Stimulated activated CD4-positive, alpha-beta T cell treated with anti-CD3 and anti-CD28 coated beads, TNF-alpha, amount 100 ng/mL, for 1 hour (primary cell): ENCODE results near the gene DLG2.
"Not testable (repeated sequence)": the region's sequence is repeated elsewhere in the genome, so short reads cannot be mapped to it uniquely, and the experiment has no call there.

Experiments used
- DNase-seq, 3 donors: peaks; one replicate each; pipeline ENCODE4 v3.0.0-alpha.2; 2020; ENCODE audit warnings: low read depth in 3 of 3, low spot score in 1 of 3

Gene DLG2

DNA sequence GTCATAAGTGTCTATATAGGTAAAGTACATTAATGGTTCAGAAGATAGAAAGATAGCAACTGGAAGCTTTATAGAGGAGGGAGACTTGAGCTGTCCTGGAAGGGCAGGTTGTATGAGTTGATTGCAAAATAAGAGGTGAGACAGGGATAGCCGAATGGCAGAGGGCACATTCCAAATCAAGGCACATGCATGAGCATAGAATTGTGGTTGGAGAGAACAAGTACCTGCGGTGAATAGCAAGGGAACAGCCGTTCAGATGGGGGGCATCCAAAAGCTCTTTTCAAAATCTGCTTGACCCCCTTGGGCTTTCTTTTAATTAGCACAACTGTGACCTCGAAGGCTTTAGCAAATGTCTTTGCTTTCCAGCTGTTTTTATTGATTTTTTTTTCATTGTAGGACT lies 1868.0 kb downstream of the DLG2 start:
- DNase-seq = no peak

DNA sequence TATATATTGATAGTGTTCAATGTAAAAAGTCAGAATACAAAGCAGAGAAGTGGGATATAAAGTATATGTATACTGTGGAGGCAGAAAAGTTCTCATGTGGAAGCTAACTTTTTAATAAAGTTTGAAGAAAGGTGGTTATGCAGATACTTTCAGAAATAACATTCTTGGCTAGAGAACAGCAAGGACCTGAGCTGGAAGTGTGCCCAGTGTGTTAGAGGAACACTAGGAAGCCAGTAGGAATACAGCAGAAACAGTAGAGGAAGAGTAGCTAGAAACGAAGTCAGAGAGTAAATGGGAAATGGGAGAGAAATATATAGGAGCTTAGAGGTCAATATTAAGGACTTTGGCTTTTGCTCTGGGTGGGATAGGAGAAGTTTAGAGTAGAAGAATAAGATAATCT lies 1876.1 kb downstream of the DLG2 start:
- DNase-seq = no peak

DNA sequence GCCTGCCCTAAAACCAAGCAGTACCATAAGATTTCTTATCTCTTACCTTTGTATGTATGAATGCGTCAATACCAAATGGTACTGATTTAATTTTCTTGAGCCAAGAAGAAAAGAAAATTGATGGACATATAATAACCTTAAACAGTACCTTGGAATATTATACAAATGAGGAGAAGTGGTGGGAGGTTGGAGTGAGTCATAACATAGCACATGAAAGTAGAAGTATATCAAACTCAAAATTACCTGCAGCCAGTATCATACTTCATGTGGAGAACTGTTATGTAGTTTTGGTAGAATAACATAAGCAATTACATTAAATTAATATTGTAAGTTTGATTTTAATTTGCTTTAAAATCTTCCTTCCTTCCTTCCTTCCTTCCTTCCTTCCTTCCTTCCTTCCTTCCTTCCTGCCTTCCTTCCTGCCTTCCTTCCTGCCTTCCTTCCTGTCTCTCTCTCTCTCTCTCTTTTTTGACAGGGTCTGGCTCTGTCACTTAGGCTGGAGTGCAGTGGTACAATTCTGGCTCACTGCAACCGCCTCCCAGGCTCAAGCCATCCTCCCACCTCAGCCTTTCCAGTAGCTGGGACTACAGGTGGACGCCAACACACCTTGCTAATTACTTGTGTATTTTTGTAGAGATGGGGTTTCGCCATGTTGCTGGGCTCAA lies 1880.1 kb downstream of the DLG2 start:
- DNase-seq = no peak

DNA sequence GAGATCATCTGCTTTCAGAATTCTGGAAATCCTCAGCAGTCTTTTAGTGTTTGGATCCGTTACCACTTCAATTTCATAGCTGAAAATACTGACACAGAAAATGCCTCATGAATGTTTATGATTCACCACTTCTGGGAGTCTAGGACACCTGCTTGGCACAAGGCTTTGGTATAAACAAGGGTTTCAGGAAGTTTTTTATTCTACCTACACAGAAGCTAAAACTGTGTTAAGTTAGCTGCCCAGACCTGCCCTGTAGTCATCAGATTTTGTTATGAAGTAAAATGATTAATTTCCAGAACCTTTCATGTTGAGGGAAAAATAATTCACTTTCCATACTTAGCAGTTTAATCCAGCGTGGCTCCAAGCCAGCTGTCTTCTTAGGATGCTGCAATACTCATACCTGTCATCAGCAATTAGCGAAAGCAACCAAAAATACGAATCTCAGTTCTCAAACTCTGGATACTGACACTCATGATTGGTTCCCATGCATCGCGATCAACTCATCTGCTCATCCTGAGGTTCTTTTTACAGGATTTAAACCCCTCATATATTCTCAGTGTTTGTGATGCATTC lies 1882.4 kb downstream of the DLG2 start:
- no peak for DNase-seq

DNA sequence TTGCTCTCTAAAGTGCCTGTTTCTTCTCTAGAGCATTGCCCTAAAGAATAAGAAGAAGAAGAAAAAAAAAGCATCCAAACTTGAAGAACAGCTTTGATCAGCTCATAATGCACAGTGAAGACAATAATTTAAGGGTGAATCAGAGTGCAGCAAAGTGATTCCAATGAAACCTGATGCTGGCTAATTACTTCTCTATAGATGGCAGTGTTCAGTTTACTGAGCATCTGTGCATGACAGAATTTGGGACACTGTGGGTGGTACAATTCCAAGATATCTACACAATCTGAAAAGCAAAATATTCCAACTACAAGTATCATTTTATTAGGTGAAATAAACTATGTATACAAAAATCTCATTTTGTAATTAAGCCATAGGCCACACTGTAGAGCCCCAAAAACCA lies 1890.5 kb downstream of the DLG2 start:
- DNase-seq = no peak

DNA sequence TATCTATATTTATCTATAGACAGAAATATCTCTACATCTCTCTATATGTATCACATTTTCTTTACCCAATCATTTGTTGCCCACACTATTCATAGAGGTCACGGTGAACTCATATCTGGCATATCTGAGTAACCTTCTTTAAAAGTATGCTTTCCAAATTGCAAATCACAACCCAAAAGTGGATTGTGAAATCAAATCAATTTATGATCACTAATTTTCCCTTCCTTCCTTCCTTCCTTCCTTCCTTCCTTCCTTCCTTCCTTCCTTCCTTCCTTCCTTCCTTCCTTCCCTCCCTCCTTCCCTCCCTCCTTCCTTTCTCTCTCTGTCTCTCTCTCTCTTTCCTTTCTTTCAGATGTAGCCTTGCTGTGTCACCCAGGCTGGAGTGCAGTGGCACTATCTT lies 1893.0 kb downstream of the DLG2 start:
- no peak for DNase-seq

DNA sequence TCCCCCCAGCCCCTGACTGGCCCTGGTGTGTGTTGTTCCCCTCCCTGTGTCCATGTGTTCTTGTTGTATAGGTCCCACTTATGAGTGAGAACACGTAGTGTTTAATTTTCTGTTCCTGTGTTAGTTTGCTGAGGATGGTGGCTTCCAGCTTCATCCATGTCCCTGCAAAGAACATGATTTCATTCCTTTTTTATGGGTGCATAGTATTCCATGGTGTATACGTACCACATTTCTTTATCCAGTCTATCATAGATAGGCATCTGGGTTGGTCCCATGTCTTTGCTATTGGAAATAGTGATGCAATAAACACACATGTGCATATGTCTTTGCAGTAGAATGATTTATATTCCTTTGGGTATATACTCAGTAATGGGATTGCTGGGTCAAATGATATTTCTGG lies 1895.9 kb downstream of the DLG2 start:
- not testable (repeated sequence) for DNase-seq

DNA sequence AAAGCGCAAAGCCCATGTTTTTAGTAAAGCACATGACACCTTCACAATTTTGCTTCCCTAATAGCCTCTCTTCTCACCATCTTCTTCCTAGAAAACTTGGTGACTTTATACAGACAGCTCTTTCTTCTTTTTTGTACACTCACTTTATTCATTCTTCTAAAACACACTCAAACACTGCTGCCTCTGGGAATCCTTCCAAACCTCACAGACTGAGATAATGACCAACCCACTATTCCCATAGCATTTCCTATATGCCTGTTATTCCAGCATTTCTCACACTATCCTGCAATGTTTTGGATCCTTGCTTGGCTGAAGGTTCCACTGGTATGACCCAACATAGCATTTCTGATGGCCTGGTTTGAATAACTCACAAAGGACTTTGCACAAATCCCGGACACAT lies 1898.9 kb downstream of the DLG2 start:
- DNase-seq = no peak

DNA sequence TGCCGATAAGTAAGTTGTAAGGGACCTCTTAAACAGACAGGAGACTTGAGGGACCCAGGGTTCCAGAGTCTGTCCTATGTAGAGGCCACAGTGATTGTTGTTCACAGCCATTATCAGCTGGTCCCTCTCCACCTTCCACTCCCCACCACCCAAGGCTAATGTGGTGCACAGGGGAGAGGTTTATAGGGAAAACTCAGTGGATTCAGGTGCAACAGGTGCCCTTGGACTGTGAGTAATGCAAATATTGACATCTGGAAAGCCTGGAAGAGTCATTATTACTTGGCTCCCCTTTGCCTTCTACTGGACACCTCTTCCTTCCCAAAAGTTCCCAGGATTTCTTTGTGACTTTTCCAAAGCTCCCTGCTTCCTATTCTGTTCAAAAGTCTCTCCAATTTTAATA lies 1899.9 kb downstream of the DLG2 start:
- no peak for DNase-seq

DNA sequence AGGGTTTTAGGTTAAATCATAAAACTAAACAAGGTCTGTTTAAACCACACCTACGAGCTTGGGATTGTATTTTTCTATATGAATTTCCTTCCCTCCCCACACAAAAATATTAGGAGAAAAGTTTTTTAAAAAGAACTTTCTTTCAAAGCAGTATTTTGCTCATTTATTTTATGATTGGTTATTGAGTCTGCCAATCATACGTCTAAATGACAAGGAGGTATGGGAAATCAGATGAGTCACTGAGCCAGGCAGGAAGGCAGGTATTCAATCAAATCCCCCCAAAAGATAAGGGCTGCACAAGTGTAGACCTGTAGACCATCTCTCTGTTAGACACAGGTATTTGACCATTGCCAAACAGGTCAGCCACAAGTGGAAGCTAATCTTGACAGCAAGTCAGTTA lies 1900.8 kb downstream of the DLG2 start:
- DNase-seq = no peak

DNA sequence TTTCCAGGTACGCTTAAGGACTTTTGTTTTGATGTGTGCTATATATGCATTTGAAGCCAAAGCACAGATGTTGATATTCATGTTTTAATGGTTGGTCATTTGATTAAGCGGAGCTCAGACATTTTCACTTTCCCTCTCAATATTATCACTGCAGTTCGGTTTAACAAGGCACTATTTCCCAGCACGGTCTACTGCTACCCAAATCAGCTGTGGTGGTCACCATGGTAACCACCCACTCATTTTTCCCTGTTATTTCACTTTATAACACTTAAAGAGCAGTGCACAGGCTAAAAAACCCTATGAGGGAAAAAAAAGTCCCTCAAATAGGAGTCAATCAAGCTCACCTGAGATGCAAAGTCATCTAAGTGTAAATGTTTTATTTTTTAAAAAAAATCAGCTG lies 1901.4 kb downstream of the DLG2 start:
- DNase-seq = no peak

DNA sequence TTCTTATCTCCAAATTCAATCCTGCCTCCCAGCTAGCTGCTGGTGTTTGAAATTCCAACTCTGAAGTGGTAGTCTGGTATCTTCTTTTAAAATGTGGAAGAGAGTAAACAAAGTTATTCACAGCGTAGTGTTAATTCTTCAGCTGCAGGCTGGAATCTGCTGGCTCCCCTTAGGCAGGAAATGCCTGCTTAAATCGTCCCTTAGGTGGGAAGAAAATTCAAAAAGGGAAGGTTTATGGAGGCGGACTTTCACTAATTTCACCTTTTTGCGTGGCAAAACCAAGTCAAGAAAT lies 1901.9 kb downstream of the DLG2 start:
- DNase-seq = no peak

DNA sequence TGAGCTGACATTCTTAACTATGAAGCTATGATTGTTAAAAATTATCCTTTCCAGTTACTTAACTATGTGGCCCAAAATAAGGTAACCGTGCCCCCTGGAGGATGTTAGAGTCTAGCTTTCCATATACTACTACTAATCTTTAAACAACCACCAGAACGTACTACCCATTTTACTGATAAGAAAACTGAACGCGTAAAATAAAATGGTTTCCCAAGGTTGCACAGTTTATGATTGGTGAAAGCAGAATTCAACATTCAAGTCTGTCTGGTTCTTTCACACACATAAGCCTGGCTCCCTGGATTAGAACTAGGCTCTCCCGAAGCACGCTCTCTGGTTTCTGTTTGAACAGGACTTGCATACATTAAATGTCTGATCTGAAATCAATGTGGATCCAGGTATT lies 1903.1 kb downstream of the DLG2 start:
- no peak for DNase-seq

DNA sequence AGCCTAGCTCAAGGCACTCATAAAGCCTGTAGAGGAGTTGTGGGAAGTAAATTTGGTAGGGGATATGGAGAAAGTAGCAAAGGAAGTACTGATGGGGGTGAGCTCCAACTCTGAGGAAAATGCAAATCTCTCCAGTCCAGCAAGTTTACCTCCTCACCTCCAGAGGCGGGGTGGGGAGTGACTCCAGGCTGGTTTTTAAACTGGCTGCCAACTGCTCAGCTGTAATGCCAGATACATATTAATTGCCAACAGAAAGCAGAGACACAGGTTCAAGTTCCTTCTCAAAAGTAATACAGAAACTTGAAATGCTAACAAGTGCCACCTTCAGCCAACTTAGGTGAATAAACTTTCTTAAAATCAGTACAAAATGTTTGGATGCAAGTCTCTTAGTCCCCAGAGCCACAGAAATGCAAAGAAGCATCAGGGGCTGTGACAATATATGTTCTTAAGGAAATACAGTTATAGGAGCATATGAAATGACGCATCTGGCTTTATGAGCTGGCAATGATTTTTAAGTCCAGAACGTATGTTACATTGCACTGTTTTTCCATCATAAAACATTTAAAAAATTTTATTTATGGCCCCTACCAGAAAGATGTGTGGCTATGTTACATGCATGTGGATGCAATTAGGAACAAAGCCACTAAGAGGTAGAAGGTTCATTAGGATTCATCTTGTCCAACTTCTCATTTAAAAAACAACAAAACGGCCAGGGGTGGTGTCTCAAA lies 1904.6 kb downstream of the DLG2 start:
- DNase-seq = no peak

DNA sequence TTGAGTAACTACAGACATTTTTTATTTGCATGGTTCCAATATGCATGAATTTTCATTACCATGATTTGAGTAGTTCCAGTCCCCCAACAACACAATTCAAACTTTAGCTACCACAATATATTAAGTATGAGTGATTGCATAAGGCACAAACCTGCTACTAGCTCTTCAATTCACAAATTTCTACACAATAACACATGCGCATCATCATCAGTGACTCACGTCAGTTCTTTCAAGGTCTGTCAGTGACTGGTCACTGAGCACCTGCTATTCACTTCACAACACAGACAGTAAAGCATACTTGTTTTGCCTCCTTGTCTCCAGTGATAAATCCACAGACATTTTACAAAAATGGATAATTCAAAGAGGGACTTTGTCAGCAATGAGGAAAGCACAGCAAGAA lies 1905.9 kb downstream of the DLG2 start:
- no peak for DNase-seq

DNA sequence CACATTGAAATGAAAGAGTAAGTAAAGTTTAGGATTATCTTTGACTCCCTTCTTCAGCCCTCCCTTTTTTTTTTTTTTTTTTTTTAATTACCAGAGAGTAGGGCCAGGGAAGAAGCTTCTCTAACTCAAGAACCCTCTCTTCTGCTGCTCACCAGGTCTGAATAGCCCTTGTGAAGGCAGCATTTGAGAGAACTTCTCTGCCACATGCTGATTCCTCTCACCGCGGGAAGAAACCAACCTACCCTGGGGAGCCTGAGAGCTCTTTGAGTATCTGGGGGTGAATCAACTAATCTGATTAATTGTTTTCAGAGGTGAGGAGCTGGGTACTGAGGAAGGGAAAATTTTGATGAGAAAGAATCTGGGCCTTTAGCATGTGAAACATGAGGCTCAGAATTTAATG lies 1906.5 kb downstream of the DLG2 start:
- no peak for DNase-seq

DNA sequence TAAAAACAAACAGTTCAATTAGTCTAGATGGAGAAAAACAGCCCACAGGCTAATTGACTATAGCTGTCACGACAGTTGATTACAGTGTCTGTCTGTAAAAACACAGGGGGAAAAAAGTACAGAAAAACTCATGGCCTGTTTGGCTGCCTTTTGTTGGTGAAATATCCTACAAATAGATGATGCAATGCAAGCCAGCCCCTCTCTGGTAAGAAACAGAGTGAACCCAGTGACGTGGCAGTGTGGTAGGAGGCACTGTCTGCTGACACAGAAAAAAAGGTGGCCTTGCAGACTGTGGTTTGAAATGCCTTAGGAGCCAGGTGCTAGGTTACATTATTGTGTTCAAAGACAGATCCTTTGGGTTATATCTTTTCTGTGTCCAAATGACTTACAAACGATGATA lies 1909.6 kb downstream of the DLG2 start:
- no peak for DNase-seq

DNA sequence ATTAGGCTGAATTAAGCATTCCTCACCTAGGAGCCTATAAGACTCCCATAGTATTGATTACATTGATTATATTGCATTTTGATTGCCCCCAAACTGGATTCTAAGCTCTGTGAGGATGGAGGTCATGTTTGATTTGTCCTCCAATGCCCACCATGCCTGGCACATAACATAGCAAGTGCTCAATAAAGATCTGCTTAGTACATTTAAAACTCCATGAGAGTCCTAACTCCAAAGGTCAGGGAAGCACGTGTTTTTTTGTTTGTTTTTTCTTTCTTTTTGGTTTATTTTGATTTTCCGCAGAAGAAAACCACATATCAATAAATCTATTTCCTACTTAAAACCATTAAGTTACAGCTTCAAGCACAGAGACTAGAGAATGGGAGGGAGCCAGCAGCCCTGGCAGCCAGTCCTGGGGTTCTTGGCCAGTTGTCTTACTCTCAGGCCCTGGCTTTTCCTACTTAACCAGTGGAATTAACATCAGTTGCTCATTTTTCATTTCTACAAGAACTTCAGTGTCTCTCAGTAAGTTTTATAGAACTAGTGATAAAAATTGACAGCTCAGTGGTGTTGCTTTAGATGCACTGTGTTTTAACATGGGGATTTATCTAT lies 1911.1 kb downstream of the DLG2 start:
- DNase-seq = no peak

DNA sequence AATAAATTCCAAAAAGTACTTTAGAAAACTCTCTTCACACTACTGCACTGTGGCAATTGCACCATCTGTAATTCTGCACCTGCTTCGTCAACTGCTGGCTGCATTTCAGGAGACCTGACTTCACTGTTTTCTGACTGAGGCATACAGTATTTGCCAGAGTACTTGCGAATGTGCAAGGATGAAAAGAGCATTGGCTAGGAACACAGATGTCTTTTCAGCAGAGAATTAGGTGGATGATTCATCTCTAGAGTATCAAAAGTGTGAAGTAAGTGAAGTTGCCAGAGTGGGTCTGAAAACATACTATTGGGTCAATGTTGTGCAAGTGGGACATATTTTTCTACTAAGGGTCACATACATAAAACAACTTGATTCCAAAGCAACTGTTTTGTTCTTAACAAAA lies 1913.4 kb downstream of the DLG2 start:
- DNase-seq = no peak

DNA sequence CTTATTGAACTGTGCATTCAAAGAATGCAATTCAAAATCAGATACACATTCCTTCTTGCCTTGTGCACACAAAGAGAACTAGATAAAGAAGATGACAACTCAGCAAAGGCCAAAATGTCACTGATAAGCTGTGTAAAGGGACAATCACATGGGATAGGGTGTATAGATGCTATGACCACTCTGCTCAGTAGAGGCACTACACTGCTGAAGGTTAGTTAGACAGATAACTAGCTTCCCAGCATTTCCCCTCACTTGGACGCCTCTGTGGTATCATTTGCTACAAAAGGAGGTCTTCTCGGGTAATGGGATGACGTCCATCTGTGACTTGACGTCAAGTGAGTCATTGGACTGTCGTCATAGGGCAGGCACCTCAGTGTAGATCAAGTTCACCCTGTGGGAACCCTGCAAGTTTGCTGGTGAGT lies 1916.0 kb downstream of the DLG2 start:
- no peak for DNase-seq

DNA sequence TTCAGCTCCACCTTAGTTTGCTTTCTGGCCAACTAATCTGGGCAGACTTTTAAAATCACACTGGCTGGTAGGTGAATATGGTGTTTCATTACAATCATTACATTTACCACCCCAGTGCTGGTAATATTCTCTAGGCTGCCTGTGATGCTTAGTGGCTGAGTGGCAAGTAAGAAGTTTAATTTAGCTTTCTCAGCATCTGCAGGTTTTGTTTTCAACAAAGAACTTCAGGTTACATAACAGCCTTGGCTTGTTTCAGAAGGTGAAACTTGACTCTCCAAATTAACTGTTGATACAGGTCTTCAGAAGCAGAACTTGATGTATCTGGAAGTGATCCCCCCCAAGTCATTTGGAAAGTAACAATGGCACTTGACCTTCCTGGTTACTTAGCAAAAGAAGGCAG lies 1917.7 kb downstream of the DLG2 start:
- DNase-seq = no peak

DNA sequence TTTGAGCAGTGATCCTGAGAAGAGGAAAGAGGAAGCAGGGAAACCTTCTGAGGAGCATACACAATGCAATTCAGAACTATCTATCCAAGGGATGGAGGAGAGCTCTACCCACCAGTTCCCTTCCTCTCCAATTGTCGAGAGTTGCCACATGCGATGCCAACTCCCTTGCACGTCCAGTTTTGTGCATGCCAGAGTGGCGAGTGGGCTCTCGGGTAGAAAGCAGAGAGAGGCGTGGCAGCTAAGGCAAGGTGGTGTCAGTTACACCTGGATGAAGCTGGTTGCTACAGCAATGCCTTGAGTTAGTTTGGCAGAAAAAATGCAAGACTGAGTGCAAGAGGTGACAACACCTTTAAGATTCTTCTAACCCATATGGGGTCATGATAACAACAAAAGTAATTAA lies 1920.6 kb downstream of the DLG2 start:
- no peak for DNase-seq

DNA sequence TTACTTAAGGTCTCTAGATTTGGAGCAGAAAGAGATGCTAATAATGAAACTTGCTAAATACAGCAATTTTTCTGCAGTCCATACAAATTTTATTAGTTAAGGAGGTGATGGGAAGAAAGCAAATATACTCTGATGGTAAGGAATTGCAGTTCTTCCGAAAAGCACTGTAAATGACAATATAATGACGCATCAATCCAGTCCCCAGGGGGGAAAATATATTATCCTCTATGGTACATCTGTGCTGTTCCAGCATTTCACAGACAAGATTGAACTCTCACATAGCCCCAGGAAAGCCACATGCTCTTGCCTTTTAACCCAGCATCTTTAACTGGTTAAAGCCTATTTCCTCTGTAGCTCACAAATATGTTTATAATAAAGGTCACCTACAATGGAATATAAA lies 1924.3 kb downstream of the DLG2 start:
- no peak for DNase-seq
